SK-N-MC (cell line): ENCODE data around the gene SLC39A7.

ENCODE experiments used
- EZH2 ChIP-seq: fragments of 200-600 bp; sonication (generic); IDR thresholded peaks from one replicate; pipeline ENCODE4 v1.6.1; 2017; ENCODE audit warnings: antibody characterized with exemption
- FOXP2 ChIP-seq: optimal IDR thresholded peaks from 2 replicates; pipeline ENCODE3; 2011; ENCODE audit warnings: mild to moderate bottlenecking, moderate library complexity; ENCODE audit not compliant: insufficient read depth; ENCODE audit errors: extremely low read length, control extremely low read depth
- POLR2AphosphoS5 ChIP-seq: IDR thresholded peaks from 2 replicates; pipeline ENCODE4 v1.6.1; 2012; ENCODE audit warnings: mild to moderate bottlenecking, low read depth, low read length, borderline replicate concordance

DNA sequence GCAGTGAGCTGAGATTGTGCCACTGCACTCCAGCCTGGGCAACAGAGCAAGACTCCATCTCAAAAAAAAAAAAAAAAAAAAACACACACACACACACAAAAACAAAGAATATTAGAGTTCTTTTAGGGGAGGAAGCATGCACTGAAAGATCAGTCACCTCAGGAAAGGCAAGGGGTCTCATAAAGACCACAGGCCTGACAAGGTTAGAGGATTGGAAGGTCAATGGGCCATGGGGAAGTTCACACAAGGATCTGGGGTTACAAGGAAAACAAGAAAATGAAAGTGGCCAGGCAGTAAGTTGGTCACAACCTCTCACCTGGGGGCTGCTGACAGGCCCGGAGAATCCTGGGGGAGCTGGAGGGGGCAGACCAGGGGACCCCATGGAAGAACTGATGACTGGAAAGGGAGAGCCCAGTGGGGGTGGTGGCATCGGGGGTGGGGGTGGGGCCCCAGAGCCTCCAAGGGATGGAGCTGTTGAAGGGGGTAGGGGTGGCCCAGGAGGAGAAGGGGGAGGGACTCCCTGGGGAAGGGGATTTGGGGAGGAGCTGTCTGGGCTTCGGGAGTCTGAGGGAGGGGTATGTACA is 1.7 kb upstream of the SLC39A7 start:
- TF ChIP-seq EZH2 = no peak
- TF ChIP-seq POLR2AphosphoS5 = no peak
- TF ChIP-seq FOXP2 = no peak
